Urothelium cell line (cell line): Measurements from ENCODE around the gene LPP.

Source experiments
- DNase-seq: peaks from one replicate; pipeline ENCODE4 v3.0.0; 2011; ENCODE audit warnings: low spot score, mixed read lengths
- FAIRE-seq: peaks from 2 replicates; lab custom pipeline; 2011; peaks lifted over from hg19 to GRCh38; lab: Jason Lieb, UNC

LPP gene

DNA sequence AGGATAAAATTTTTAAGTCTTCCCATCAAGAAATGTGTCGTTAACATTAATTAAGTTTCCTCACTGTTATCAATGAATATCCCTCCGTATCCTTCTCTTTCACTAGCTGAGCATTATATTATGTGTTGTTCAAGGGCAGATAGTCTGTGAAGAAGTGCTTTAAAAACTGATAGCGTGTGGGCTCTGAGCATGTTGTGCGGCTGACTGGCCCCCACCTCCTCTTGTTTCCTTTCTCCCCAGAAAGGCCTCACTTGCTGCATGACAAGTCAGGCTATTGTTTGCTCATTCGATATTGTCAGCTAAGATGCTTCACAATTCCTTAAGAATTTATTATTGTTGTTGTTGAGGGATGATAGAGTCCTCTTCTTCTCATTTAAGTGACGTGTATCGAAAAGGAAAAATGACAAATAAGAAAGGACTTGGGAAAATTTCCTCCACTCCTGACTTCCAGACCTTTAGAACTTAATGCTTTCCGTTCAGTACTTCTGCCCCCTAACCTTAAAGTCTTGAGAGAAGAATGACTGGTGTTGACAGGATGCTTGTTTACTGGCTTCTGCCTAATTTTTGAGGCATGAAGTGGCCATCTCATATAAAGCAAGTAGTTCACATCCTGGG, 298.3 kb downstream of the LPP start:
- FAIRE-seq (no peak), DNase-seq (no peak)

GRCh38 chr3:188453431-188454384, 299.8 kb downstream of the LPP start:
- no peak for DNase-seq
- no peak for FAIRE-seq

DNA sequence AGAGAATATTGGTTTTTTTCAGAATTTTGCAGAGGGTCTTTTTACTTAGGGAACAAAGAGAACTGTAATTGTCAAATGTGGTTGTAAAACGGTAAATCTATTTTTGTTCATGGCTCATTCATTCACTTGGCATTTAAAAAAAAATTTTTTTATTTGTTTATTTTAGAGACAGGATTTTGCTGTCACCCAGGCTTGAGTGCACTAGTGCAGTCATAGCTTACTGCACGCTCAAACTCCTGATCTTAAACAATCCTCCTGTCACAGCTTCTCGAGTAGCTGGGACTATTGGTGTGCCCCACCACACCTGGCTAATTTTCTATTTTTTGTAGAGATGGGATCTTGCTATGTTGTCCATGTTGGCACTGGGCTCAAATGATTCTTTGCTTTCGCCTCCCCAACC, 301.8 kb downstream of the LPP start:
- no peak for FAIRE-seq
- DNase-seq: no peak

DNA sequence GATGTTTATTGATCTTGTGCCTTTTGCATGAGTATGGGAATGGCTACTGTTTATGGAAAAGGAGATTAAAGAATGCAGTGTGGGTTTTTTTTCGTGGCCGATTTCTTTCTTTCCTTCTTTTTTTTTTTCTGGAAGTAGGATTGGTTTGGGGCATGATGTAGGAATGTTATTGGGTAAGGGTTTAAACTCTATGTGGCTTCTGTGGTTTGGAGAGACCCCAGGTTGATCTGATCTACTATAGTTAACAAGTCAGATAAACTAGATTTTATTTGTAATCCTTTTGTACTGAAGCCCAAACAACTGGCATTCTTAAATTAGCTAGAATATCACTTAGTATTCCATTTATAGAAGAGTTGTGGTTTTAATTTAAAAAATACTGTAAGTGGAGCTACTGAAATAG, 304.8 kb downstream of the LPP start:
- FAIRE-seq: no peak
- DNase-seq: no peak

- DNase-seq (no peak), FAIRE-seq (no peak)
Measured at GRCh38 chr3:188465311-188465710, 311.4 kb downstream of the LPP start.

GRCh38 chr3:188468196-188468595, 314.2 kb downstream of the LPP start:
- no peak for DNase-seq
- no peak for FAIRE-seq

DNA sequence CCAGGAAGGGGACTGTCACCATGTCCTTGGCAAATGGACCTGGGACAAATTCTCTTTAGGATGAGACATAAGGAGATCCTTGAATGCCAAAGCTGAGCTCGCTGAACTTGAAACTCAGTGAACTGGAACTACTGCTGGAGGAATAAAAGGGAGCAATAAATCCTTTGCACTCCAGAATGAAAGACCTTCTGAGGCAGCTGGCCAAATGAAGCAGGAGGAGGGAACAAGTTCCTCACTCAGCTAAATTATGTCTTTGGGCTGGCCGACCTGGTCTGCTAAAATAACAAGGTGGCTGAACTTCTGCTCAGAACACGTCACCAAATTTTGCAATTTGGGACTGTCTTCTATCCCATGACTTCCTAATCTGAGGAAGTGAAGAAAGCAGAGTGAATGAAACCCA, 314.7 kb downstream of the LPP start:
- FAIRE-seq (no peak), DNase-seq (peak; percentile 6)

- DNase-seq (no peak), FAIRE-seq (no peak)
Measured at GRCh38 chr3:188469228-188469885, 315.4 kb downstream of the LPP start.

DNA sequence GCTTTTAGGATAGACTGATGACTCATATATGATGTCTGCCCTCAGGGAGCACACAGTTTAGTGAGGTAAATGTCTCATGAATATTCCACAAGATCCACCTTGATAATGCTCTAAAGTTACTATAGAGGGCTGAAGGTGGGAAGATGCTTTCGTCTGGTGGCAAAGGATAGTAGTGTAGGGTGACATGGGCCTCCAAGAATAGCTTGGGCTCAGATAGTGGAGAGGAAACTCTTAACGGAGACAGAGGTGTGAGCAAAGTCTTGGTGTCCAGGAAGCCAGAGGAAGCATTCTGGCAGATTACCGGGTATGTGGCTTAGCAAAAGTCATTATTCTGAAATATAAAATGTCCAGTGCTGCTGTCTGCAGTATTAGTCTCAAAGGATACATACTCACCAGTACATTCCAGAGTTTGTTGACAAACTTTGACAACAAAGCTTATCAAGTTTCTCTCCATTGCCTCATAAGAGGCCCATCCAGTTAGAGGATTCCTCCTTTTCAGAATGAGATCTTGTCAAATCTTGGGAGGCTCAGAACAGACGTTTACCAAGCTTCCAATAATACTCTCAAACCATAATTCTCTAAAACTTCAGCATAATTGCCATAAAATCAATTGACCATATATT, 316.7 kb downstream of the LPP start:
- no peak for DNase-seq
- no peak for FAIRE-seq

DNA sequence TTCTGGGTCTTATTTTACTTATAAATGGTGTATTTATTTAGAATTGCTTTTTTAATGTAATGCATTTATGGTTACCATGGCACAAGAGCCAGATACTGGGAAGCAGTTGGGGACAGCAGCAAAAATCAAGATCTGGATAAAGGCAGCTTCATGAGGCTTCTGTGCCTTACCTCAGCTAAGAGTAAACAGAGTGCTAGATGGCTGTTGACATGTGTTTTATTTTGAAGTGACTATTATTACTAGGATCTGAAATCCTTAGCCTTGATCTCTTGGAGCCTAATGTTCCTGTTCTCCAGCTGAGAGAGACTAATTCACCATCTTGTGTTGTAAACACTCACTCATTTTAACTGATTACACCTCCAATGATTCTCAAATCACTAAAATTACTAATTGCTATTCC, 317.8 kb downstream of the LPP start:
- DNase-seq (no peak), FAIRE-seq (no peak)

DNA sequence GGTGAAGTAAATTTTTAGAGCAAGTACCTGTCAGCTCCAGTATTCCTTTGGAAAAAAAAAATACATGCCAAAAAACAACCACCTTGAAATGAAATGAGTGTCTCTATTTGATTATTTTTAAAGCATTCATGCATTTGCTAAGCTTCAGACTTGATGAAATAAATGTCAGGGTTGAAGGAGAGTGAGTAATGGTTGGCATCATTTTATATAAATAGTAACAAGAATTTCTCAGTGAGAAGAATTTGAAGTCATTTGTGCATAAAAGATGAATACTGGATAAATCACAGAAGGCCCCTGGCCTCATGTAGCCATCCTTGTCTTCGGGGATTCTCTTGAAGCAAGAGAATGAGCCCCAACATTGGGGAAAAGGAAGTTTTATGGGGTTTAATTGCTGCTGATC, 318.4 kb downstream of the LPP start:
- FAIRE-seq: no peak
- no peak for DNase-seq

GRCh38 chr3:188473045-188473444, 319.1 kb downstream of the LPP start:
- FAIRE-seq (no peak), DNase-seq (no peak)

DNA sequence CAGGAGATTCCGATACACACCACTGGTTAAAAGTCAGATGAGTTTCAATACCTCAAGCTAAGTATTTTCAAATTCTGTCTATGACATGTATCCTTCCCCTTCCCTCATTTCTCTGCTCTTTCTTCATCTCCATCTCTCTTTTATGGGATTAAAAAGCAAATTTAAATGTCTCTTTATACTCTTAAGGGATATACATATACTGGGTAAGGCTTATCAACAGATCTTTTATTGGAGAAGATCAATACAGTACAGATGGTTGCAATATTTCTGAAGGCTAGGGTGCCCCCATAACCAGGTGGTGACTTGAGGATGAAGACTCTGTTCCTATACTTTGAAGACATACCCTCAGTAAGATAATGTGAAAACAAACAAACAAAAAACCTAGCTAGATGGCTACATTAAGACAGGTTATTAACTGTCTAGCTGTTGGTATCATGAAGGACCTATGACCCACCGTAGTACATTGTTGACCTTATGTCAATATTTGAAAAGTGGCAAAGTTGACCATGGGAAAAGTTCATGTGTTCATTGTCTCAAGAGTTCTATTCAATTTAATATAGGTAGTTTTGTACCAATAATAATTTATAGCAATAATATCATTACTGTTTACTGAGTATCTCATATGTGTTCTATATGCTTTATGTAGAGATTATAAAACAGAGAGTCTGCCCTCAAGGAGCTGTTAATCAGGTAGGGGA, 319.8 kb downstream of the LPP start:
- FAIRE-seq (no peak), DNase-seq (no peak)

DNA sequence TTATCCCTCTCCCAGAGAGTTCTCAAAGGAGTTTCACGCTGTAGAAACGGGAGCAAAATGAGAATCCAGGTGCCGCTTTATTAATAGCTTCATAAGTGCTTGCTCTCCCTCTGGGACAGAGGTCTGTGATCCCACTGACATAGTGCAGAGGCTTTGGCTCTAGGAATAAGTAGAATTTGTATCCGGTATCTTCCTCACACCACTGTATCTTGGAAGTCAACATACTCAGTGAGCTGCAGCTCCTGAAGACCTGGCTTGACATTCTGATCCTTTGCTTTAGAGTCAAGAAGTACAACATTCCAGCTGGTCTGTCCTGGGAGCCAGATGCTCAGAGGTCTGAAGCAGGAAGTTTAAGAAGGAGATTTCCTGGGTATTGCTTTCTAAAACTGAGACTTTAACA, 323.0 kb downstream of the LPP start:
- no peak for FAIRE-seq

GRCh38 chr3:188480011-188480410, 326.1 kb downstream of the LPP start:
- FAIRE-seq (no peak), DNase-seq (no peak)

More for the DNA sequence above, 323.0 kb downstream of the LPP start:
- DNase-seq: no peak

DNA sequence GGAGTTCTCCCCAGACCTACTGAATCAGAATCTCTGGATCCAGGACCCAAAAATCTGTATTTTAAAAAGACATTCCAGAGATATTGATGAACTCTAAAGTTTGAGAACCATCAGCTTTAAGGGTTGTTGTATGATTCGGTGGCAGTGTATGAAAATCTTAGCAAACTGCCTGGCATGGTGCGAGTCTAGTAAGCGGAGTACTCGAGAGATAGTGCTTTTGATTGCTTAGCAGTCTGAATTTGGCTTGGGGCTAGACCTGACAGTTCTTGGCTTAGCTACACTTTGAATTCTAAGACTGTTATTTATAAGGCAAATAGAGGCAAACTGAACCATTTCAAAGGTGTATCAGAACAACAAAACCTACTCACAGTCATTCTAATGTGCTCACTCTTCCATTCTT, 329.0 kb downstream of the LPP start:
- FAIRE-seq: no peak

GRCh38 chr3:188486126-188486525, 332.2 kb downstream of the LPP start:
- FAIRE-seq (no peak), DNase-seq (no peak)

More for the DNA sequence above, 329.0 kb downstream of the LPP start:
- no peak for DNase-seq

- DNase-seq (no peak), FAIRE-seq (no peak)
Measured at GRCh38 chr3:188486952-188487351, 333.0 kb downstream of the LPP start.

DNA sequence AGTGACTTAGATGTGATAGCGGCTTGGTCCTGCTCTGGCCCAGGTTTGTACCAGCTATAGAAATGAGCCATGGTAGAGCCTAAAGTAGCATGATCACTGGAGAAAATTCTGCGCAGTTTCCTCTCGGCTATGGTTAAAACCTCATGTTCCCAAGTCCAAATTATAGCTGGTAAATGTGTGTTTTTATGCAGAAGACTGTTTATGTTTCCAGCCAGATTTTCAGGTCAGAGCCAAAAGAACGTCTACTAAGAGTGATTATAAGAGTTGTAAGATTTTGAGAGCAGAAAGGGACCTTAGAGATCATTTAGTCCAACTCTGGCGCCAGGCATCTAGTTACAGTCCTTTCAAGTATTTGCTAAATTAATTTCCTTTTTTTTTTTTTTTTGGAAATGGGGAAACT, 333.7 kb downstream of the LPP start:
- FAIRE-seq (no peak), DNase-seq (no peak)

- no peak for FAIRE-seq
- DNase-seq: no peak
Measured at GRCh38 chr3:188488801-188489200, 334.8 kb downstream of the LPP start.
